Fibroblast of mammary gland (primary cell): ENCODE data around the gene MS4A10.

Experiments
- DNase-seq: peaks from one replicate; pipeline ENCODE4 v3.0.0-alpha.2; 2010; ENCODE audit warnings: low read depth
- H3K4me3 ChIP-seq: 2 replicates; pipeline ENCODE4 v1.5.1; 2011; ENCODE audit warnings: low read depth, mild to moderate bottlenecking, low read length, moderate library complexity; ENCODE audit not compliant: control insufficient read depth
- TF ChIP-seq, protein P1 (sequence below): conservative IDR thresholded peaks from 2 replicates; pipeline ENCODE4 v1.5.1; 2011; ENCODE audit warnings: low read depth, low read length, inconsistent platforms; ENCODE audit not compliant: control insufficient read depth, insufficient read depth

The MS4A10 gene

DNA sequence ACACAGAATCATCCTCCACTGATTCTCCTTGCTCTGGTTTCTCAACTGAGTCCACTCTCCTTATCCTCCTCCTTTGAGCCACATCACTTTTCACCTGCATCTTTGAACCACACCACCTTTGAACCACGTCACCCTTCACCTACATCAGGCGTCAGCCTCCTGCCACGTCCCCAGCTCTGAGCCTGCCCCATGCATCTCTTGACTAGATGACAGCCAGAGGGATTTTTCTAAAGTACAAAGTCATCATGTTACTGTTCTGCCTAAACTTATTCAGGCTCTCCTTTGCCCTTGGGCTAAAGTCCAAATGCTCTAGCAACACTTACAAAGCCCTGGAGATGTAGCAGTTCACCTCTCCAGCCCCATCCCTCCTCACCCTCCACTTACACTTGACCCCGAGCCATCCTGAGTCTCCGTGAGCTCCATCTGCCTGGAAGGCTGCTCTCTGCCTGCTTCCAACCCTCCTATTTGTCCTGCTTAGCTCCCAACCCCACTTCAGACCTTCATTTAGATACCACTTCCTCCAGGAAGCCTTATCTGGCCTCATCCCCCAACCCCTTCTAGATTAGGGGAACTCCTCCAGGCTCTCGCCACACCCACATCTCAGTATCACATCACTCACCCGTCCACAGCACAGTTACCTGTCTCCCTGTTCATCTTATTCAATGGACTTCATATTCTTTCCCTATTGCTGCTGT, 3.7 kb upstream of the MS4A10 start:
- no peak overlapping the region for H3K4me3 ChIP-seq
- no peak for DNase-seq
- TF ChIP-seq, protein P1, sequence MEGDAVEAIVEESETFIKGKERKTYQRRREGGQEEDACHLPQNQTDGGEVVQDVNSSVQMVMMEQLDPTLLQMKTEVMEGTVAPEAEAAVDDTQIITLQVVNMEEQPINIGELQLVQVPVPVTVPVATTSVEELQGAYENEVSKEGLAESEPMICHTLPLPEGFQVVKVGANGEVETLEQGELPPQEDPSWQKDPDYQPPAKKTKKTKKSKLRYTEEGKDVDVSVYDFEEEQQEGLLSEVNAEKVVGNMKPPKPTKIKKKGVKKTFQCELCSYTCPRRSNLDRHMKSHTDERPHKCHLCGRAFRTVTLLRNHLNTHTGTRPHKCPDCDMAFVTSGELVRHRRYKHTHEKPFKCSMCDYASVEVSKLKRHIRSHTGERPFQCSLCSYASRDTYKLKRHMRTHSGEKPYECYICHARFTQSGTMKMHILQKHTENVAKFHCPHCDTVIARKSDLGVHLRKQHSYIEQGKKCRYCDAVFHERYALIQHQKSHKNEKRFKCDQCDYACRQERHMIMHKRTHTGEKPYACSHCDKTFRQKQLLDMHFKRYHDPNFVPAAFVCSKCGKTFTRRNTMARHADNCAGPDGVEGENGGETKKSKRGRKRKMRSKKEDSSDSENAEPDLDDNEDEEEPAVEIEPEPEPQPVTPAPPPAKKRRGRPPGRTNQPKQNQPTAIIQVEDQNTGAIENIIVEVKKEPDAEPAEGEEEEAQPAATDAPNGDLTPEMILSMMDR = no peak

DNA sequence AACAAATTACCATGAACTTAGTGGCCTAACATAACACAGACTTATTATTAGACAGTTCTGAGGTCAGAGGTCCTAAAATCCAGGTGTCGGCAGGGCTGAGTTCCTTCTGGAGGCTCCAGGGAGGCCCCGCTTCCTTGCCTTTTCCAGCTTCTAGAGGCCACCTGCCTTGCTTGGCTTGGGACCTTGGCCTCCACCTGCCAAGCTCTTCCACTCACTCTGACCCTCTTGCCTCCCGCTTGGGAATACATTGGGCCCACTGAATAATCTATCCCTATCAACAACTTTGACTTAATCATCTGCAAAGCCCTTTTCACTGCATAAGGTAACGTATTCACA, 3.2 kb upstream of the MS4A10 start:
- no peak for DNase-seq
- H3K4me3 ChIP-seq = no peak overlapping the region
- TF ChIP-seq, protein P1 = no peak

DNA sequence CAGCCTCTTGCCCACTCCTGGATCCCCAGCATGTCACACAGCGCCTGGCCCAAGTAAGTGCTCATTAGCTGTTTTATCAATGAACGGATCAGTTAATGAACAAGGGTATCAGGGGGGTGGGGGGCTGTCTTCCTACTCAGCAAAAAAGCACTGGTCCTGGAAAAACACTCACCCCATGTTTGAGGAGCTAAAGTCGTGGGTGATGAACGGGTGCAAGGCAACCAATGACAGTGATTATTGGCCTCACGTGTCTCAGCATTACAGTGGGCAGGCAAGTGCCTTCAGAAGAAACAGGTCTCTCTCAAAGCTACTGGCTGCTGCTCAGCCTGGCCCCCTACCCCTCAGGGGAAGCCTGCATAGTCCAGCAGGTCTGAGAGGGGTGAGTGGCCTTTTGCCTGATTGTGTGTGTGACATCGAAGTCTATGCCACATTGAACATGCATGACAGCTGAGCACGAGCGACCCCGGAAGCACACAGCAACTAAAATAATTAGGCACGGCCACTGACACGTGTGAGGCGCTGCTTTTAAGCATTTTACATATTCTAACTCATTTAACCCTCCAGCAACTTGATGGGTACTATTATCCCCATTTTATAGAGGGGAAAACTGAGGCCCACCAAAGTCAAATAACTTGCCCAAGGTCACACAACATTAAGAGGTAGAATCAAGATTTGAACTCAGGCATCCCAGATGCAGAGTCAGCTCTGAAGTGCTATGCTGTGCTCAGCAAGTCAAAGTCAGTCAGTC, 2.6 kb upstream of the MS4A10 start:
- DNase-seq = no peak
- H3K4me3 ChIP-seq = no peak overlapping the region

DNA sequence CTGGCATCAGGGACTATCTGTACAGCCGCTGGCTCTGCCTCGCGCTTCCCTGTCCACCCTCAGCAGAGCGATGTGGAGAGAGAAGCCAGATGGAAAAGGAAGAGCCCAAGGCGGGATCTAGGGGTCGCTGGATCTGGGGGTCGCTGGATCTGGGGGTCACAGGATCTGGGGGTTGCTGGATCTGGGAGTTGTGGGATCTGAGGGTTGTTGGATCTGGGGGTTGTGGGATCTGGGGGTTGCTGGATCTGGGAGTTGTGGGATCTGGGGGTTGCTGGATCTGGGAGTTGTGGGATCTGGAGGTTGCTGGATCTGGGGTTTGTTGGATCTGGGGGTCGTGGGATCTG, 2.0 kb upstream of the MS4A10 start:
- H3K4me3 ChIP-seq = no peak overlapping the region
- no peak for DNase-seq
- TF ChIP-seq, protein P1 = no peak

More for the DNA sequence above, 2.6 kb upstream of the MS4A10 start:
- TF ChIP-seq, protein P1 = no peak

DNA sequence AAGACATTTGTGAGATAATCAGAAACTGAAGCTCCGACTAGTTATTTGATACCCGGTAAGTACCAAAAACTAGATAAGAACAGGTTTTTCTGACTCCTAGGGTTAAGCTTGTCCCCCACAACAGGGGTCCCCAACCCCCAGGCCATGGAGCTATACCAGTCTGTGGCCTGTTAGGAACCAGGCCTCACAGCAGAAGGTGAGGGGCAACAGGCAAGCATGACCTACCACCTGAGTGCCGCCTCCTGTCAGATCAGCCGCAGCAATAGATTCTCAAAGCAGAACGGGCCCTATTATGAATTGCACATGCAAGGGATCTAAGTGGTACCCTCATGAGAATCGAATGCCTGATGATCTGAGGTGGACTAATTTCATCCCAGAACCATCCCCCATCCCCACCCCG, 1.2 kb upstream of the MS4A10 start:
- no peak for DNase-seq
- TF ChIP-seq, protein P1 = no peak
- no peak overlapping the region for H3K4me3 ChIP-seq

DNA sequence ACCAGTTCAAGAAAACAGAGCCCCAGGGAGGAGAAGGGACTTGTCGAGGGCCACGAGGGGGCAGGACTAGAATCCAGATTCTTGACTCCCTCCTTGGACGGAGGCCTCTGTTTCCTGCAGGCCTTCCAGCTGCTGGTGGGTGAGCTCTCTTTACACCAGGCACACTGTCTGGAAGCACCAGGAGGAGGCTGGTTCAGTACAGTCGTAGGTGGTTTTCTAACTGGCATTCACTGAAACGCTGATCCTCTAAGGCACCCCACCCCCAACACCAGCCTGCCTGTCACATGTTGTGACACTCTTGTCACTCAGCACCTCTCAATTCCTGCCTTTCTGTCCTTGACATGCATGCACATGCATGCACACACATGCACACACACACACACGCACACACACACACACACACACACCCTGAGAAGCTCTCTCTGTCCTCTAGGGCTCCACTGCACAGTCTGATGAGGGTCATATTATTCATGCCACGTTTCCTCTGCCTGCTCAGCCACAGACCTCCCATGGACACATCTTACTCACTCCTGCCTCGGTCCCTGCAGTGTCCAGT, 751 bp downstream of the MS4A10 start:
- DNase-seq = peak; percentile 66
- H3K4me3 ChIP-seq = no peak overlapping the region
- TF ChIP-seq, protein P1 = no peak
